ENCODE measurements around the gene KIAA1328. TPM values are rescaled to one million over a fixed set of nuclear protein-coding genes. Genes with fewer than 3 reads are reported as not detected.

Gene KIAA1328
- polyA plus RNA-seq, 1 donor (not counting 4 experiments of a cell fraction or from before 2014, with no cell fraction given): 5.5 TPM

DNA sequence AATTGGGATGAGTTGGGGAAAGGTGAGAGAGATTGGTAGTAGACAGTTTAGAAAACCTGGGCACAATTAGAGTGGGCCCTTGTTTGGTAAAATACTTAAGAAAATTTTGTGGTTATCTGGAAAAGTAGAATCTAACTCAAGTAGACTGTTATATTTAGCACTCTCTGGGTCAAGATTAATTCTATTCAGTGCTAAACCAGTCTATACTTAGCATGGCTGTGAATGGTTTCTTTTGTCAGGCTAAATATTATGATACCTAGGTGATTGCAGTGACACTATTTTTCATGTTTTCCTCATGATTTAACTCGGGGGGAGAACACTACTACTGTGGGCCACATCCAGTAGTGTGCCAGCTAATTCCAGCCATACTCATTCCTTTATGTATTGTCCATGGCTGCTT, 58.9 kb downstream of the KIAA1328 start:
- no peak for DNase-seq (ENCODE audit: low read depth, low spot score)
- Histone ChIP-seq H3K9me1 (ENCODE audit: control insufficient read depth, extremely low read depth, insufficient read depth, low read length) (no peaks in the 10 kb centered on the region), H3K27ac (ENCODE audit: control insufficient read depth, insufficient read depth, low read length) (no peak overlapping the region), H2AFZ (ENCODE audit: control insufficient read depth, low read length) (no peak overlapping the region), H3K4me2 (ENCODE audit: control insufficient read depth, extremely low read depth, insufficient read depth, low read depth, low read length) (no peak overlapping the region), H4K20me1 (ENCODE audit: control insufficient read depth, extremely low read depth, insufficient read depth, low read length) (no peaks in the 10 kb centered on the region), H3K9ac (ENCODE audit: control insufficient read depth, extremely low read depth, insufficient read depth, low read length) (no peak overlapping the region), H3K79me2 (ENCODE audit: control insufficient read depth, insufficient read depth, low read length) (no peaks in the 10 kb centered on the region), H3K4me1 (ENCODE audit: control insufficient read depth, extremely low read depth, insufficient read depth, low read length) (no peaks in the 10 kb centered on the region), H3K4me3 (ENCODE audit: control insufficient read depth in 2 of 3, extremely low read depth in 1 of 3, insufficient read depth in 2 of 3, low read depth in 1 of 3, low read length in 3 of 3) (no peak overlapping the region), H3K36me3 (ENCODE audit: control insufficient read depth in 2 of 2, extremely low read depth in 1 of 2, insufficient read depth in 2 of 2, low read length in 2 of 2) (no peaks in the 10 kb centered on the region), H3K27me3 (ENCODE audit: control insufficient read depth, extremely low read depth, insufficient read depth, low read length) (no peaks in the 10 kb centered on the region), H3K9me3 (ENCODE audit: control insufficient read depth, low read depth, low read length) (no peaks in the 10 kb centered on the region)
- dilution Hi-C loops (cut with MboI; ENCODE audit: extremely low pct_ligation_motif_present, low sequenced_read_pairs): no loop called here
- FAIRE-seq: no peak
- TF ChIP-seq CTCF (optimal IDR thresholded peaks at IDR 0.05 in 1 of 3, IDR thresholded peaks at IDR 0.05 in 1 of 3, conservative IDR thresholded peaks at IDR 0.05 in 1 of 3; ENCODE audit: extremely low read depth in 1 of 3, insufficient read depth in 2 of 3, low read length in 3 of 3): no peak
- TF ChIP-seq EZH2 (IDR thresholded peaks at IDR 0.05; ENCODE audit: low read length): no peak

GRCh38 chr18:36888778-36889177, 59.9 kb downstream of the KIAA1328 start:
- H3K4me2 ChIP-seq (ENCODE audit: control insufficient read depth, extremely low read depth, insufficient read depth, low read depth, low read length): no peak overlapping the region
- no peak overlapping the region for H2AFZ ChIP-seq (ENCODE audit: control insufficient read depth, low read length)
- dilution Hi-C loops (cut with MboI; ENCODE audit: extremely low pct_ligation_motif_present, low sequenced_read_pairs): no loop called here
- H3K79me2 ChIP-seq (ENCODE audit: control insufficient read depth, insufficient read depth, low read length): no peaks in the 10 kb centered on the region
- FAIRE-seq (no peak), DNase-seq (ENCODE audit: low read depth, low spot score) (no peak)
- H3K4me1 ChIP-seq (ENCODE audit: control insufficient read depth, extremely low read depth, insufficient read depth, low read length): no peaks in the 10 kb centered on the region
- H3K27me3 ChIP-seq (ENCODE audit: control insufficient read depth, extremely low read depth, insufficient read depth, low read length): no peaks in the 10 kb centered on the region
- no peaks in the 10 kb centered on the region for H3K36me3 ChIP-seq (ENCODE audit: control insufficient read depth in 2 of 2, extremely low read depth in 1 of 2, insufficient read depth in 2 of 2, low read length in 2 of 2)
- H4K20me1 ChIP-seq (ENCODE audit: control insufficient read depth, extremely low read depth, insufficient read depth, low read length): no peaks in the 10 kb centered on the region
- H3K9ac ChIP-seq (ENCODE audit: control insufficient read depth, extremely low read depth, insufficient read depth, low read length): no peak overlapping the region
- TF ChIP-seq EZH2 (IDR thresholded peaks at IDR 0.05; ENCODE audit: low read length) (no peak), CTCF (optimal IDR thresholded peaks at IDR 0.05 in 1 of 3, IDR thresholded peaks at IDR 0.05 in 1 of 3, conservative IDR thresholded peaks at IDR 0.05 in 1 of 3; ENCODE audit: extremely low read depth in 1 of 3, insufficient read depth in 2 of 3, low read length in 3 of 3) (no peak)
- no peak overlapping the region for H3K27ac ChIP-seq (ENCODE audit: control insufficient read depth, insufficient read depth, low read length)
- no peak overlapping the region for H3K4me3 ChIP-seq (ENCODE audit: control insufficient read depth in 2 of 3, extremely low read depth in 1 of 3, insufficient read depth in 2 of 3, low read depth in 1 of 3, low read length in 3 of 3)
- no peaks in the 10 kb centered on the region for H3K9me3 ChIP-seq (ENCODE audit: control insufficient read depth, low read depth, low read length)
- no peaks in the 10 kb centered on the region for H3K9me1 ChIP-seq (ENCODE audit: control insufficient read depth, extremely low read depth, insufficient read depth, low read length)
